Kidney epithelial cell (primary cell): Measurements from ENCODE around the gene HSPA6. TPM values are rescaled to one million over a fixed set of nuclear protein-coding genes. Genes with fewer than 3 reads are reported as not detected.

ENCODE experiments used
- DNase-seq: peaks from one replicate; pipeline ENCODE4 v3.0.0-alpha.2; 2010; ENCODE audit warnings: low read depth
- H3K27me3 ChIP-seq: 2 replicates; pipeline ENCODE4 v1.6.0; 2011; ENCODE audit warnings: low read length; ENCODE audit not compliant: control insufficient read depth, insufficient read depth
- H3K36me3 ChIP-seq: 2 replicates; pipeline ENCODE4 v1.5.1; 2011; ENCODE audit warnings: low read length; ENCODE audit not compliant: control insufficient read depth, insufficient read depth
- H3K4me3 ChIP-seq: 2 replicates; pipeline ENCODE4 v1.5.1; 2011; ENCODE audit warnings: low read depth, mild to moderate bottlenecking, control low read depth, low read length
- total RNA-seq: library from RNA; depleted of rRNA; stranded (reverse); fragments of >200 nt; gene quantifications from 2 replicates; pipeline ENCODE4 v1.2.3, GENCODE V29; 2015
- TF ChIP-seq, protein P1 (sequence below): IDR thresholded peaks from 2 replicates; pipeline ENCODE4 v1.5.1; 2011; ENCODE audit warnings: mild to moderate bottlenecking, moderate library complexity, low read length, control low read depth, inconsistent platforms; ENCODE audit not compliant: insufficient read depth, poor library complexity, severe bottlenecking

HSPA6 gene
- total RNA-seq, 1 donor from 2014 or later: 0.84 TPM

DNA sequence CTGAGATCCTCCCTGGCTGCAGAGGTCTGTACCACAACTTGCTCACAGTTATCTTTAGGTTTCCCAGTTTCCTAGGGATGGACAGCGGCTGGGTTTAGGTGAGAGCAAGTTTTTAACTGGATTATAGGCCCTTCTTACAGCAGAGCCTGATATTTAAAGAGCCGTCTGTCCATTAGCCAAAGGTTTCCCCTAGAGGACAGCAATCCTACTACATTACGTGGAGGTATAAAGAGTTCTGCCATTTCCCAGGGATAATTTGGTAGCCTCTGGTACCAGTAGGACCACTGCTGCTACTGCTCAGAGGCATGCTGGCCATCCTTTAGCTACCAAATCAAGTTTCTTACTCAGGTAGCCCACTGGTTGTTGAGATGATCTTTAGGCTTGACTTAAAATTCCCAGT lies 41.0 kb upstream of the HSPA6 start:
- TF ChIP-seq, protein P1, sequence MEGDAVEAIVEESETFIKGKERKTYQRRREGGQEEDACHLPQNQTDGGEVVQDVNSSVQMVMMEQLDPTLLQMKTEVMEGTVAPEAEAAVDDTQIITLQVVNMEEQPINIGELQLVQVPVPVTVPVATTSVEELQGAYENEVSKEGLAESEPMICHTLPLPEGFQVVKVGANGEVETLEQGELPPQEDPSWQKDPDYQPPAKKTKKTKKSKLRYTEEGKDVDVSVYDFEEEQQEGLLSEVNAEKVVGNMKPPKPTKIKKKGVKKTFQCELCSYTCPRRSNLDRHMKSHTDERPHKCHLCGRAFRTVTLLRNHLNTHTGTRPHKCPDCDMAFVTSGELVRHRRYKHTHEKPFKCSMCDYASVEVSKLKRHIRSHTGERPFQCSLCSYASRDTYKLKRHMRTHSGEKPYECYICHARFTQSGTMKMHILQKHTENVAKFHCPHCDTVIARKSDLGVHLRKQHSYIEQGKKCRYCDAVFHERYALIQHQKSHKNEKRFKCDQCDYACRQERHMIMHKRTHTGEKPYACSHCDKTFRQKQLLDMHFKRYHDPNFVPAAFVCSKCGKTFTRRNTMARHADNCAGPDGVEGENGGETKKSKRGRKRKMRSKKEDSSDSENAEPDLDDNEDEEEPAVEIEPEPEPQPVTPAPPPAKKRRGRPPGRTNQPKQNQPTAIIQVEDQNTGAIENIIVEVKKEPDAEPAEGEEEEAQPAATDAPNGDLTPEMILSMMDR: no peak
- Histone ChIP-seq H3K4me3 (no peak overlapping the region), H3K36me3 (no peaks in the 10 kb centered on the region), H3K27me3 (no peaks in the 10 kb centered on the region)
- DNase-seq: no peak

DNA sequence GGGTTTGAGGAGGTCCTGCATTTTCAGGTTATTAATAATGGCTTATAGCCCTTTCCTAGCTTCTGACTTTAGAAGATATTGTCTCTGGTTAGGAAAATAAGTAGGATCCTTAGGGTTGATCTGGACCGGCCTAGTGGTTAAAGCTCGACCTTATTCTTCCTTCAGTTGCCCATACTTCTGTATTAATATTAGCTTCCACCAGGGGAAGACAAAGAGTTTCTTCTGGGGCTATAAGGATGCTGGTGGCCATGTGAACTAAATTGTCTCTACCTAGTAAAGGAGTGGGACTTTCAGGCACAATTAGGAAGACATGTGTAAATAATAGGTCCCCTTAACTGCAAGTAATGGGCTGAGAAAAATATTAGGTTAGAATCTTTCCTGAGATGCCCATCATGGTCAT lies 39.7 kb upstream of the HSPA6 start:
- Histone ChIP-seq H3K4me3 (no peak overlapping the region), H3K36me3 (no peaks in the 10 kb centered on the region), H3K27me3 (no peaks in the 10 kb centered on the region)
- DNase-seq: no peak
- TF ChIP-seq, protein P1: no peak

DNA sequence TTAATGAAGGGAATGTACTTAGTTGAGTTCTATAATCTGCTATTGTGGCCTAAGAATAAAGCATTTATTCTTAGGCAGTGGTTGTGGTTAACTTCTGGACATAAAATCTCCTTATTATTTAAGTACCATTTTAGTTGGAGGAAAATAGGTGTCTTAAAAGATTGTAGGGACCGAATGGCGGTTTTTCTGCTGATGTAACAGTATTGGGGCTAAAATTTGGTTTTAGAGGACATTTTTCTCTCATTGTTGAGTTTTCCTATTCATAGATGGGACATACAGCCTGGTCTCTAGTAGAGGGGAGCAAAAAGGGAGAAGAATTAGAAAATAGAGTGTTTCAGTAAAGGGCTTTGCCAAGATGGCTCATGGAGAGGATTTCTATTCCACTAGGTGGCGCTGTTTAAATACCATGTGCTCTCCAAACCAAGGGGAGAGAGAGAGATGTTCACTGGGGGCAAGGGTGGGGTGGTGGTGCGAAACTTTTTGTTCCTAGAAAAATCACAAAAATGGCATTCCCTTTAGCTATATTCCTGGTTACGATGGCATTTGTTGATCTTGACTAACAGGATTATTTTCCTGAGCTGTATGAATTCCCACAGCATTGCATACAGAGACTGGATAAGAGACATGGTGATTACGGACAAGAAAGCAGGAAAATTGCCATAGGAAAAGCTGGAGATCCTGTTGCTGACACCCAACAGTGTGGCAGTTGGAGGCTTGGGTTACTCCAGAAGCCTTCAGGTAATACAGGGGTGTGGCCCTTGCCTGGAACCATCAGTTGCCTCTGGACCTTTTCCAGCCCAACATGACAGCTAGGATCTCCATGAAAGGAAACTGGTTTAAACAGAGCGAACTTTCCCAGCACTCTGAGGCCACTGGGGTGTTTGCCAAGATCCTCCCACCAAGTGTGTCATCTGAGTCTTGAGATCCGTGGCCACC lies 37.3 kb upstream of the HSPA6 start:
- Histone ChIP-seq H3K36me3 (no peaks in the 10 kb centered on the region), H3K4me3 (no peak overlapping the region), H3K27me3 (peaks cover 3% of the 10 kb centered on the region)
- DNase-seq: no peak
- TF ChIP-seq, protein P1: peak; percentile 53

DNA sequence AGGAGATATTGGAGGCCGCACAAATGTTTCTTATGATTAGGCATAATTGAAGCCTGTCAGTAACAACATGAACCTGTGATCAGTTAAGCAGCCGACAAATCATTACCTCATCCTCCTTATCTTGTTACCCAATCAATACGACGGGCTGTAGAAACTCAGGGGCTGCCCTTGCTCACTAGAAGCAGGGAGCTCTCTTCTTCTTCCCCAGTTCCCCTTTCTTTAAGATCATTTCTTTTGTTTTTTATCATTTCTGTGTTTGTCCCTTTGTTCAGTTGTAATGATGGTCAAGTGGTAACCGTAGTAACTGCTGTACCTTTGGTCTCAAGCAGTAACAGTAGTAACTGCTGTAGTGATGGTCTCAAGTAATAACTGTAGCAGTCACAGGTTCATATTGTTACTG lies 32.9 kb upstream of the HSPA6 start:
- Histone ChIP-seq H3K4me3 (no peak overlapping the region), H3K36me3 (no peaks in the 10 kb centered on the region), H3K27me3 (peaks cover 3% of the 10 kb centered on the region)
- TF ChIP-seq, protein P1: no peak
- no peak for DNase-seq

DNA sequence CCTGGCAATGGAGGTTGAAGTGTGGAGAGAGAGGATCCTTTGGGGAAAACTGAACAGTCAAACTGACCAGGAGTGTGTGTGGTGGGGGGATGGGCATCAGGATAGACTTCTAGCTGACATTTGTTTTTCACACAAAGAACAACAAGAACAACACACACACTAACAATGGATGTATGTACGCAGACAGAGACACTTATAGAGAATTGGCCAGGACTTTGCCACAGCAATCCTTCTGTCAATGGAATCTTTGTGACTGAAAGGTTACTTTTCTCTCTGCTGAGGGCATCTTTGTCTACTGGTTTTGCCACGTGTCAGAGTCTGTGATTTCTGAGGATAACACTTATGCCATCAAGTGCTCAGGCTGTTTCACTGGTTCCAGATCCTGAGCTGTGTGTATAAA lies 31.5 kb upstream of the HSPA6 start:
- TF ChIP-seq, protein P1: no peak
- H3K36me3 ChIP-seq: no peaks in the 10 kb centered on the region
- peaks cover 3% of the 10 kb centered on the region for H3K27me3 ChIP-seq
- no peak overlapping the region for H3K4me3 ChIP-seq
- DNase-seq: no peak
